Caco-2 (cell line): ENCODE results near the gene GRHL3. TPM values are rescaled to one million over a fixed set of nuclear protein-coding genes. Genes with fewer than 3 reads are reported as not detected.

ENCODE experiments used
- BruUV-seq: library from RNA; stranded (reverse); fragments of 400-500 nt; replicated peaks from 2 replicates; lab custom pipeline; 2021; lab: Mats Ljungman, UMichigan
- CTCF ChIA-PET: fragments of 300-600 bp; sonication (Branson Sonifier 250); formaldehyde crosslinking; loops from one replicate; lab custom pipeline; 2022; ENCODE audit warnings: antibody characterized with exemption; lab: Charles Lee
- POLR2A ChIA-PET: fragments of 300-600 bp; sonication (Branson Sonifier 250); formaldehyde crosslinking; loops from one replicate; lab custom pipeline; 2022; ENCODE audit warnings: antibody characterized with exemption; lab: Charles Lee
- DNase-seq, 2 experiments: peaks; one replicate each; pipeline versions ENCODE4 v3.0.0 to v3.0.0-alpha.2; 2020 to 2022
- H3K27me3 ChIP-seq: replicated peaks from 2 replicates; pipeline ENCODE4 v1.6.0; 2011; ENCODE audit warnings: low read length; ENCODE audit not compliant: control insufficient read depth, insufficient read depth
- H3K36me3 ChIP-seq: 2 replicates; pipeline ENCODE4 v1.5.1; 2011; ENCODE audit warnings: low read length; ENCODE audit not compliant: control insufficient read depth, insufficient read depth
- H3K4me1 ChIP-seq: fragments of 250-450 bp; sonication (Bioruptor Pico); 2 replicates; pipeline ENCODE4 v1.5.1; 2020; ENCODE audit warnings: mild to moderate bottlenecking
- H3K4me3 ChIP-seq: 2 replicates; pipeline ENCODE4 v1.5.1; 2011; ENCODE audit warnings: low read depth, mild to moderate bottlenecking, control low read depth, low read length
- H3K9me3 ChIP-seq: fragments of 250-450 bp; sonication (Bioruptor Pico); 2 replicates; pipeline ENCODE4 v1.5.1; 2020; ENCODE audit warnings: mild to moderate bottlenecking, moderate library complexity
- H3K27ac Mint-ChIP-seq: one replicate; pipeline ENCODE4 v1.8.0; 2022; ENCODE audit warnings: mixed read lengths; ENCODE audit not compliant: unreplicated experiment
- H3K27me3 Mint-ChIP-seq: one replicate; pipeline ENCODE4 v1.8.0; 2022; ENCODE audit warnings: mixed read lengths; ENCODE audit not compliant: insufficient read depth, unreplicated experiment
- H3K36me3 Mint-ChIP-seq: one replicate; pipeline ENCODE4 v1.8.0; 2022; ENCODE audit warnings: mild to moderate bottlenecking, mixed read lengths; ENCODE audit not compliant: insufficient read depth, unreplicated experiment
- H3K4me1 Mint-ChIP-seq: one replicate; pipeline ENCODE4 v1.8.0; 2022; ENCODE audit warnings: low read depth, mixed read lengths; ENCODE audit not compliant: unreplicated experiment
- H3K4me3 Mint-ChIP-seq: one replicate; pipeline ENCODE4 v1.8.0; 2022; ENCODE audit warnings: mild to moderate bottlenecking, moderate library complexity, mixed read lengths; ENCODE audit not compliant: unreplicated experiment
- H3K9me3 Mint-ChIP-seq: one replicate; pipeline ENCODE4 v1.8.0; 2022; ENCODE audit warnings: mixed read lengths; ENCODE audit not compliant: unreplicated experiment
- CTCF ChIP-seq, 2 experiments: fragments of 200-600 bp in 1 of 2; IDR thresholded peaks; 1 replicate in 1 of 2; 2 replicates in 1 of 2; pipeline versions ENCODE4 v1.5.1 to v1.8.0; 2011 to 2022; ENCODE audit warnings: antibody characterized with exemption in 1 of 2, control low read depth in 1 of 2, inconsistent platforms in 1 of 2, low read depth in 1 of 2, low read length in 1 of 2, mild to moderate bottlenecking in 1 of 2, moderate library complexity in 1 of 2; ENCODE audit not compliant: insufficient read depth in 1 of 2, severe bottlenecking in 1 of 2, unreplicated experiment in 1 of 2
- intact Hi-C: fragments of 100-400 bp; cut with micrococcal nuclease; formaldehyde crosslinking; loops from one replicate; pipeline ENCODE4 v1.10.0; 2022; ENCODE audit not compliant: unreplicated experiment
- total RNA-seq: library from RNA; stranded (reverse); gene quantifications from 2 replicates; pipeline ENCODE4 v1.2.3, GENCODE V29; 2022

Gene GRHL3
- total RNA-seq, 1 experiment from 2014 or later: 2.3 TPM

- Histone ChIP-seq H3K27me3 (no peaks in the 10 kb centered on the region), H3K9me3 (no peaks in the 10 kb centered on the region), H3K4me1 (no peaks in the 10 kb centered on the region), H3K36me3 (no peaks in the 10 kb centered on the region), H3K4me3 (no peak overlapping the region)
- POLR2A ChIA-PET: no interaction called here
- H3K36me3 Mint-ChIP-seq: no peaks in the 10 kb centered on the region
- CTCF ChIA-PET: no interaction called here
- no peak overlapping the region for H3K4me3 Mint-ChIP-seq
- no peak overlapping the region for H3K27ac Mint-ChIP-seq
- BruUV-seq: no TSS peak
- TF ChIP-seq CTCF (IDR thresholded peaks at IDR 0.05; ENCODE audit: insufficient read depth in 1 of 2, low read depth in 1 of 2, low read length in 1 of 2, severe bottlenecking in 1 of 2, unreplicated experiment in 1 of 2): no peak
- no peaks in the 10 kb centered on the region for H3K9me3 Mint-ChIP-seq
- no peaks in the 10 kb centered on the region for H3K27me3 Mint-ChIP-seq
- no peak for DNase-seq
- H3K4me1 Mint-ChIP-seq: no peaks in the 10 kb centered on the region
- intact Hi-C loops: no loop called here
Observed at GRCh38 chr1:24343412-24344089, 24.4 kb downstream of the GRHL3 start.

- Histone ChIP-seq H3K36me3 (no peaks in the 10 kb centered on the region), H3K4me1 (no peaks in the 10 kb centered on the region), H3K27me3 (no peaks in the 10 kb centered on the region), H3K9me3 (no peaks in the 10 kb centered on the region), H3K4me3 (no peak overlapping the region)
- H3K9me3 Mint-ChIP-seq: no peaks in the 10 kb centered on the region
- BruUV-seq: no TSS peak
- POLR2A ChIA-PET: no interaction called here
- no peak overlapping the region for H3K27ac Mint-ChIP-seq
- no peaks in the 10 kb centered on the region for H3K36me3 Mint-ChIP-seq
- no peak for TF ChIP-seq CTCF (IDR thresholded peaks at IDR 0.05; ENCODE audit: insufficient read depth in 1 of 2, low read depth in 1 of 2, low read length in 1 of 2, severe bottlenecking in 1 of 2, unreplicated experiment in 1 of 2)
- no peak overlapping the region for H3K4me3 Mint-ChIP-seq
- H3K27me3 Mint-ChIP-seq: no peaks in the 10 kb centered on the region
- intact Hi-C loops: no loop called here
- DNase-seq: no peak
- CTCF ChIA-PET: no interaction called here
- H3K4me1 Mint-ChIP-seq: no peaks in the 10 kb centered on the region
Observed at GRCh38 chr1:24344090-24344742, 25.1 kb downstream of the GRHL3 start.

DNA sequence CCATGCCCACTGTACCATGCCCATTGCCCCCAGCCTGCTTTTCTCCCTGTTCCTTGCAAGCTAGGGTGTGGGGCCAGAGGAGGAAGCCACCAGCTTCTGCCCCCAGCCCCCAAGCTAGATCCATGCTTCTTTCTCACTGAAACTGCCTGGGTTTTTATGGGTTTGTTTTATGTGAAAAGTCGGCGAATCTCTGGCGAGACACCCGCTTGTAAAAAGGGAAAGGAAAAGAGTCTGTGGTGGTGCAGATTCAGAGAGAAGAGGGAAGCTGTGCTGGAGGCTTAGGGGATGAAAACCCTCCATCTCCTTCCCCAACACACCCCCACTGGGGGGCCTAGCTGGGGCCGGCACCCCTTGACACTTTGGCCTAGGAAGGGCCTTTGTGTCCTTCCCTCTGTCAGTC is 26.2 kb downstream of the GRHL3 start:
- BruUV-seq: no TSS peak
- no peaks in the 10 kb centered on the region for H3K27me3 ChIP-seq
- H3K4me1 ChIP-seq: no peaks in the 10 kb centered on the region
- H3K4me3 ChIP-seq: no peak overlapping the region
- Mint-ChIP-seq H3K27me3 (no peaks in the 10 kb centered on the region), H3K27ac (no peak overlapping the region), H3K4me3 (no peak overlapping the region), H3K36me3 (no peaks in the 10 kb centered on the region), H3K9me3 (no peaks in the 10 kb centered on the region), H3K4me1 (no peaks in the 10 kb centered on the region)
- no peak for TF ChIP-seq CTCF (IDR thresholded peaks at IDR 0.05; ENCODE audit: insufficient read depth in 1 of 2, low read depth in 1 of 2, low read length in 1 of 2, severe bottlenecking in 1 of 2, unreplicated experiment in 1 of 2)
- H3K9me3 ChIP-seq: no peaks in the 10 kb centered on the region
- no peaks in the 10 kb centered on the region for H3K36me3 ChIP-seq
- ChIA-PET CTCF (no interaction called here), POLR2A (no interaction called here)
- intact Hi-C loops: no loop called here
- no peak for DNase-seq
